Neural progenitor cell (in vitro differentiated cells): ENCODE results near the gene FBXL19.

Source experiments
- EZH2 ChIP-seq: fragments of 200-600 bp; sonication (generic); IDR thresholded peaks from 2 replicates; pipeline ENCODE4 v1.6.1; 2017; ENCODE audit warnings: antibody characterized with exemption, mild to moderate bottlenecking, moderate library complexity
- EZH2phosphoT487 ChIP-seq: fragments of 200-600 bp; sonication (generic); IDR thresholded peaks from 2 replicates; pipeline ENCODE4 v1.6.1; 2017; ENCODE audit warnings: antibody characterized with exemption
- TF ChIP-seq, protein P1 (sequence below): fragments of 200-600 bp; sonication (generic); IDR thresholded peaks from 2 replicates; pipeline ENCODE4 v1.5.1; 2017; ENCODE audit warnings: antibody characterized with exemption, mild to moderate bottlenecking

DNA sequence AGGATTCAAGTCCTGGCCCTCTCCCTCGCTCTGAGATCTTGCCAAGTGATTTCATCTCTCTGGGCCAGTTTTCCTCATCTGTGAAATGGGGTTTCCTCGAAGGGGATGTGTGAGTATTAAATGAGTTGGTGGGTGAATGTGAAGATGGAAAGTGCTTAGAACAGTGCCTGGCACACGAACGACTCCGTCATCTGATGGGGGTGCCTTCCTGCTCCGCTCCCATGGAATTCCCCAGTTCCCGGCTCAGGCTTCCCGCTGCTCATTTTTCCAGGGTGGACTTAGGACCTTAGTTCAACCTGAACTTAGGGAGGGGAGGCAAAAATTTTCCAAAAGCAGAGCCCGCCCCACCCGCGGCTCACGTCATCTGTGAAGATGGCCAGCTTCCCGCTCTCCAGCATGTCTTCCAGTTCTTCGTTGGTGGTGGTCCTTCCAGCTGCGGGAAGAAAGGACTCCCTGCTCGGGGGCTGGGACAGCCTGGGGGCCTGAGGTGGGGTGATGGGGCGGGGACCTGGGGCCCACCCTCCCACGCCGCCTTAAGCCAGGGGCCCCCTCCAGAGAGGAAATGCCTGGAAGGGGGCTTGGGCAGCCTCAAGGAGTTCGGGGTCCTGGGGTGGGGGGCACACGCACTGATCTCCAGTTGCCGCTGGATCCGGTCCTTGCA is 73.1 kb downstream of the FBXL19 start:
- TF ChIP-seq, protein P1, sequence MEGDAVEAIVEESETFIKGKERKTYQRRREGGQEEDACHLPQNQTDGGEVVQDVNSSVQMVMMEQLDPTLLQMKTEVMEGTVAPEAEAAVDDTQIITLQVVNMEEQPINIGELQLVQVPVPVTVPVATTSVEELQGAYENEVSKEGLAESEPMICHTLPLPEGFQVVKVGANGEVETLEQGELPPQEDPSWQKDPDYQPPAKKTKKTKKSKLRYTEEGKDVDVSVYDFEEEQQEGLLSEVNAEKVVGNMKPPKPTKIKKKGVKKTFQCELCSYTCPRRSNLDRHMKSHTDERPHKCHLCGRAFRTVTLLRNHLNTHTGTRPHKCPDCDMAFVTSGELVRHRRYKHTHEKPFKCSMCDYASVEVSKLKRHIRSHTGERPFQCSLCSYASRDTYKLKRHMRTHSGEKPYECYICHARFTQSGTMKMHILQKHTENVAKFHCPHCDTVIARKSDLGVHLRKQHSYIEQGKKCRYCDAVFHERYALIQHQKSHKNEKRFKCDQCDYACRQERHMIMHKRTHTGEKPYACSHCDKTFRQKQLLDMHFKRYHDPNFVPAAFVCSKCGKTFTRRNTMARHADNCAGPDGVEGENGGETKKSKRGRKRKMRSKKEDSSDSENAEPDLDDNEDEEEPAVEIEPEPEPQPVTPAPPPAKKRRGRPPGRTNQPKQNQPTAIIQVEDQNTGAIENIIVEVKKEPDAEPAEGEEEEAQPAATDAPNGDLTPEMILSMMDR: no peak
- TF ChIP-seq EZH2: no peak
- no peak for TF ChIP-seq EZH2phosphoT487
